RWPE2 (cell line): ENCODE data around the gene BCL3.
"Not testable (repeated sequence)": the region's sequence is repeated elsewhere in the genome, so short reads cannot be mapped to it uniquely, and the experiment has no call there.

Experiments
- ATAC-seq: fragments of 200-7000 bp; cut with Tn5 transposase; 3 replicates; pipeline ENCODE4 v1.9.1; 2021; ENCODE audit warnings: low read depth
- DNase-seq: peaks from one replicate; pipeline ENCODE4 v3.0.0-alpha.2; 2020; ENCODE audit warnings: low spot score
- H3K27ac ChIP-seq: fragments of 450-650 bp; 2 replicates; pipeline ENCODE4 v1.5.1; 2017; ENCODE audit warnings: mild to moderate bottlenecking; ENCODE audit not compliant: poor library complexity, severe bottlenecking
- H3K27me3 ChIP-seq: fragments of 250-450 bp; sonication (Bioruptor Pico); 2 replicates; pipeline ENCODE4 v1.5.1; 2021; ENCODE audit warnings: mild to moderate bottlenecking, moderate library complexity; ENCODE audit not compliant: insufficient read depth, poor library complexity, severe bottlenecking
- H3K36me3 ChIP-seq: fragments of 250-450 bp; sonication (Bioruptor Pico); 2 replicates; pipeline ENCODE4 v1.5.1; 2020; ENCODE audit warnings: low read depth, mild to moderate bottlenecking, moderate library complexity
- H3K4me1 ChIP-seq: fragments of 250-450 bp; sonication (Bioruptor Pico); 2 replicates; pipeline ENCODE4 v1.5.1; 2021; ENCODE audit warnings: mild to moderate bottlenecking, moderate library complexity; ENCODE audit not compliant: insufficient read depth, poor library complexity, severe bottlenecking
- H3K4me3 ChIP-seq: fragments of 250-450 bp; sonication (Bioruptor Pico); 2 replicates; pipeline ENCODE4 v1.5.1; 2021; ENCODE audit warnings: mild to moderate bottlenecking, moderate library complexity; ENCODE audit not compliant: severe bottlenecking
- H3K9me3 ChIP-seq: fragments of 250-450 bp; sonication (Bioruptor Pico); 2 replicates; pipeline ENCODE4 v1.5.1; 2021; ENCODE audit warnings: mild to moderate bottlenecking, moderate library complexity; ENCODE audit not compliant: severe bottlenecking
- CTCF ChIP-seq: fragments of 450-650 bp; IDR thresholded peaks from one replicate; pipeline ENCODE4 v1.5.1; 2017; ENCODE audit warnings: mild to moderate bottlenecking, moderate library complexity; ENCODE audit not compliant: poor library complexity, severe bottlenecking

BCL3 gene

GRCh38 chr19:44707794-44708193, 40.7 kb upstream of the BCL3 start:
- Histone ChIP-seq H3K4me3 (no peak overlapping the region), H3K4me1 (no peaks in the 10 kb centered on the region), H3K9me3 (no peaks in the 10 kb centered on the region), H3K36me3 (no peaks in the 10 kb centered on the region), H3K27me3 (no peaks in the 10 kb centered on the region), H3K27ac (no peak overlapping the region)
- ATAC-seq: no peak
- DNase-seq: no peak
- no peak for TF ChIP-seq CTCF

DNA sequence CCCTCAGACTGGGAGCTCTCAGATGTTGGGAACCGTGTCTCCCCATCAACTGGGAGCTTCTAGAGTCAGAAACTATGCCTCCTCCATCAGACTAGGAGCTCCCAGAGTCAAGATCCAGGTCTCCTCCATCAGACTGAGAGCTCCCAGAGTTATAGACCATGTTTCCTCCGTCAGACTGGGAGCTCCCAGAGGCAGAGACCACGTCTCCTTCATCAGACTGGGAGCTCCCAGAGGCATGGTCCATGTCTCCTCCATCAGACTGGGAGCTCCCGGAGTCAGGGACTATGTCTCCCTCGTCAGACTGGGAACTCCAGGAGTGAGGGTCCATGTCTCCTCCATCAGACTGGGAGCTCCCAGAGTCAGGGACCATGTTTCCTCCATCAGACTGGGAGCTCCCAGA, 39.6 kb upstream of the BCL3 start:
- ATAC-seq: no peak
- H3K36me3 ChIP-seq: no peaks in the 10 kb centered on the region

GRCh38 chr19:44709434-44710266, 38.9 kb upstream of the BCL3 start:
- not testable (repeated sequence) for H3K4me3 ChIP-seq, H3K27ac ChIP-seq, H3K4me1 ChIP-seq, H3K36me3 ChIP-seq, H3K9me3 ChIP-seq, ATAC-seq, H3K27me3 ChIP-seq, DNase-seq

More for the DNA sequence above, 39.6 kb upstream of the BCL3 start:
- DNase-seq: no peak
- no peak overlapping the region for H3K27ac ChIP-seq
- H3K4me1 ChIP-seq: no peaks in the 10 kb centered on the region
- no peak overlapping the region for H3K4me3 ChIP-seq
- no peaks in the 10 kb centered on the region for H3K27me3 ChIP-seq
- no peaks in the 10 kb centered on the region for H3K9me3 ChIP-seq
- TF ChIP-seq CTCF: no peak

- H3K27me3 ChIP-seq: no peaks in the 10 kb centered on the region
- H3K27ac ChIP-seq: no peak overlapping the region
- H3K36me3 ChIP-seq: no peaks in the 10 kb centered on the region
- DNase-seq: no peak
- peaks cover 2% of the 10 kb centered on the region for H3K9me3 ChIP-seq
- no peak overlapping the region for H3K4me3 ChIP-seq
- TF ChIP-seq CTCF: no peak
- ATAC-seq: no peak
- no peaks in the 10 kb centered on the region for H3K4me1 ChIP-seq
Measured at GRCh38 chr19:44710483-44710882, 38.0 kb upstream of the BCL3 start.

GRCh38 chr19:44712864-44713515, 35.5 kb upstream of the BCL3 start:
- Histone ChIP-seq H3K4me3 (no peak overlapping the region), H3K9me3 (peaks cover 2% of the 10 kb centered on the region), H3K27me3 (no peaks in the 10 kb centered on the region), H3K27ac (no peak overlapping the region), H3K4me1 (no peaks in the 10 kb centered on the region), H3K36me3 (no peaks in the 10 kb centered on the region)
- DNase-seq (no peak), ATAC-seq (peak; percentile 40; the same call in 1 of the 3 replicates)
- no peak for TF ChIP-seq CTCF
